Measurements from ENCODE around the gene DEXI.
"Not testable (repeated sequence)": the region's sequence is repeated elsewhere in the genome, so short reads cannot be mapped to it uniquely, and the experiment has no call there.

The DEXI gene

GRCh38 chr16:10968498-10968897 is 26.2 kb upstream of the DEXI start:
- no peak for DNase-seq

- DNase-seq = no peak
These were observed 25.7 kb upstream of the DEXI start for GRCh38 chr16:10967986-10968385.

DNA sequence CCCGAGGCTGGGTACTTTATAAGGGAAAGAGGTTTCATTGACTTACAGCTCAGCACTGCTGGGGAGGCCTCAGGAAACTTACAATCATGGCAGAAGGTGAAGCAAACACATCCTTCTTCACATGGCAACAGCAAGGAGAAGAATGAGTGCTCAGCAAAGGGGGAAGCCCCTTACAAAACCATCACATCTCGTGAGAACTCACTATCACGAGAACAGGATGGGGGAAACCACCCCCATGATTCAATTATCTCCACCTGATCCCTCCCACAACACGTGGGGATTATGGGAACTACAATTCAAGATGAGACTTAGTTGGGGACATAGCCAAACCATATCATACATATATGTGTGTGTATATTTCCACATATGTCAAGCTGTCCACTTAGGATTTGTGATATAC is 24.3 kb upstream of the DEXI start:
- not testable (repeated sequence) for DNase-seq

- no peak for DNase-seq
These were observed 23.9 kb upstream of the DEXI start for GRCh38 chr16:10966129-10966528.

GRCh38 chr16:10965440-10966061 is 23.3 kb upstream of the DEXI start:
- DNase-seq = no peak

DNA sequence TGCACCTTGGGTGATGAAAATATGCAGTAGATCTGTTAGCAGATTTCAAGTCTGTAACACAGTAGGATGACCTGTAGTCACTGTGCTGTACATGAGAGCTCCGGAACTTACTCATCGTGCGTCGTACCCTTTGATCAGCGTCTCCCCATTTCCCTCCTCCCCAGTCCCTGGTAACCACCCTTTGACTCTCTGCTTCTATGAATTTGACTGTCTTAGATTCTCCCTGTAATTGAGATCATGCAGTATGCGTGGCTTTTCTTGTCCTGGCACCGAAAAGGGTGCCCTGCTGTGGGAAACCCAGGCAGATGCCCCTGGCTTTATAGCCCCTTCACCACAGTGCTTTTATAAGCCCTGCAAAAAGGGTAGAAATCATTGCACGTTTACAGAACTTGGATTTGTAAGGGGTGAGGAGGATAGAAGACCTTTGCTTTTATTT is 22.6 kb upstream of the DEXI start:
- no peak for DNase-seq

DNA sequence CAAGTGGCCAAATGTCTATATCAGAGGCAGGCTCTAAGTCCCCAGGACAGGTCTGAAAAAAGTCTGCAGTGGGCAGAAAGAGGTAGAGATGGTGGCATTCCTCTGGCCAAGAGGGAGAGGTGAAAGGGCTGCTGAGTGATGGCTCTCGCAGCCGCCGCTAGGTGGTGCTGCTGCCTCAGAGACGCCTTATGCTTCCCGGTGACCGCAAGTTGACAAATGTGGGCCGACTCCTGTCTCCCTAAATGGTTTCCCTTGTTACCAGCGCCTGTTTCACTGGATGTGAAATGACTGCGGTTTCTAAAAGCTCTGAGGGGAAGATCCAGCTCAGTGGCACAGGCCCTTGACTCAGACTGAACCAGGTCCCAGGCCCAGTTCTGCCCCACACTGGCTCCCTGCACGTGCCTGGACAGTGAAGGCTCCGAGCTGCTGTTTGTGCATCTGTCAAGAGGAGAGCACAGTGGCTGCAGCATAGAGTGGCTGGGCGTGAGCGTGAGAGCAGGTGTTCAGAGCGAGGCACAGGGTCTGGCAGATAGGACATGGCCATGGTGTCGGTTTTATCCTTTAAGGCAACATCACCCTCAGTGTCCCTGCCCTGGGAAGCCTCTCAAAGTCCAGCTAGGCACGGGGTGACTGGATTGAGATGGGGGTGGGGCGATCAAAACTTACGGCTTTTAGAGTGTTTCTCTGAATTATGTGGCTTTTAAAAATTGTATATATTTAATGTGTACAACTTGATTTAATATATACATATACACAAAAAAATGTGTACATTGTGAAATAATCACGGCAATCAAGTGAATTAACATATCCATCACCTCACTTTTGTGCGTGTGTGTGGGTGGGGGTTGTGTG is 22.0 kb upstream of the DEXI start:
- DNase-seq = peak; percentile 38 to 79

DNA sequence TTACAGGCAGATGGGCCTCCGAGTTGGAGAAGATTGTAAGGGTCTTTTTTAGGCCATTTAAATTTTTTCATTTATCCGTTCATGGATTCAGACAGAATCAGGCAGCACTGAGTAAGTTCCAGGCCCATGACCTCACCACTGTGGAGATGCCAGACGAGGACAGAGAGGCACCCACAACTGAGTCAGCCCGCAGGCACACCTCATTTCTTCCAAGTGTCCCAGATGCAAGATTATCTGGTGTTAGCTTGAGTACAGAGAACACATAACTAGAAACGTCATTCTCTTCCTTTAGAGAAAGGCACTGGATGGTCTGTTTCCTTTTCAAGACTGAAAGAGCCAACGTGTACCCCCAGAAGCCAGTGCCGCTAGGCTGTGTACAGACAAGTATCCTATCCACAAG is 19.0 kb upstream of the DEXI start:
- DNase-seq = no peak

- DNase-seq = no peak
These were observed 16.9 kb upstream of the DEXI start for GRCh38 chr16:10959161-10959560.

DNA sequence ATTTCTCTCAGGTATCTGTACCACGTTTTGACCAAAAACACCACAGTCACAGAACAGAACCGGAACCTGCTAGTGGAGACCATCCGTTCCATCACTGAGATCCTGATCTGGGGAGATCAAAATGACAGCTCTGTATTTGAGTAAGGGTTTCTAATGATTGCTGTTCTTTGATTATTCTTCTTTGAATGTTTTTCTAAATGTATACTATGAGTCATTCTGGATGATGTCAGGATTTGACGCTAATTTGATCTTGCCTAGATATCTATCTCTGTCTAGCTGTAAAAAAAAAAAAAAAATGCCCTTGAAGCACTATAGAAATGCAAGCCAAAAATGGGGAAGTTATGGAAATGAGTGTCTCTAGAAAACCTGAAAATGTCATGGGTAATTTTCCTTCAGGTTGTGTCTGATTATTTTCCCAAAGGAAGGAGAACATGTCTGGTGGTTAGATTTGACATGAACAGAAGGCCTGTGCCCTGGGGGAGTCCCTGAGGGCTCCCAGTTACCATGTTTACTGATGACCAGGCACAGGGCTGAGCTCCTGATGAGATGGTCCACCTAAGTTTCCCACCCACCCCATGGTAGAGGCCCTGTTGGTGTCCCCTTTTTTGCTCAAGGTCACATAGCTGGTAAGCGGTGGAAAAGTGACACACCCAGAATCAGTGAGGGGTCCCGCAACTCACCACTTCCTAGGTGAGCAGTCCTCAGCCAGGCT is 15.7 kb upstream of the DEXI start:
- no peak for DNase-seq

DNA sequence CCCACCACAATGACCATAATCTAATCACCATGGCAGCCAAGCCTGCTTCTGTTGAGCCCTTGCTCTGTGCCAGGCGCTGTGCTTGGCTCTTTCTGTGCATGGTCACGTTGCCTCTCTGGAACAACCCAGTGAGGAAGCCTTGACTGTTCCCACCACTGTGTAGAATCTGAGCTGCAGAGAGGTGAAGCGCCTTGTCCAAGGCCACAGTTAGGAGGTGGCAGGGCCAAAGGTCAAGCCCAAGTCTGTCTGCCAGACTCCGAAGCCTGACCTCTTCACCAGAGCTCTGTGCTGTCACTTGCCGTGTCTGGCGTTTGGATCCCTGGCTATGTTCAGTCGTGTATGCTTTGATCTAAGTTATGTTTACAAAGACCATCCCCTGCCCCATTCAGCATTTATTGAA is 12.6 kb upstream of the DEXI start:
- no peak for DNase-seq

GRCh38 chr16:10951026-10951425 is 8.8 kb upstream of the DEXI start:
- no peak for DNase-seq

DNA sequence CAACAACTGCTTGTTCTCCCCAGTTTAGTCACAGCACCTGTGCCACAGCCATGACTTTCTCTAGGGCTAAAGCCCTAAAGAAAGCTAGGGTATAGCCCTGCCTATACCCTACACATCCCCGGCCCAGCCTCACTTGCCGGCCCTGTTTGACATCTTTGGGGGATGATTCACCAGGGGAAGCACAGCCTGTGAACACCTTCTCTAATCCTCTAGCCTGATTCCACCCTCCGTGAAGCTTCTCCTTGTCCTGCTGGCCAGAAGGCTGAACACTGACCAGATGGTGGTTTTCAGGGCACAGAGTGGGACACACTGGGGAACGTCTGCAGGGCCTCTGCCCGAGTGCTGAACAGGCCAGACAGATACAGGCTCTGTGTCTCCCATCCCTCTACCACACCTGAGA is 8.1 kb upstream of the DEXI start:
- no peak for DNase-seq

DNA sequence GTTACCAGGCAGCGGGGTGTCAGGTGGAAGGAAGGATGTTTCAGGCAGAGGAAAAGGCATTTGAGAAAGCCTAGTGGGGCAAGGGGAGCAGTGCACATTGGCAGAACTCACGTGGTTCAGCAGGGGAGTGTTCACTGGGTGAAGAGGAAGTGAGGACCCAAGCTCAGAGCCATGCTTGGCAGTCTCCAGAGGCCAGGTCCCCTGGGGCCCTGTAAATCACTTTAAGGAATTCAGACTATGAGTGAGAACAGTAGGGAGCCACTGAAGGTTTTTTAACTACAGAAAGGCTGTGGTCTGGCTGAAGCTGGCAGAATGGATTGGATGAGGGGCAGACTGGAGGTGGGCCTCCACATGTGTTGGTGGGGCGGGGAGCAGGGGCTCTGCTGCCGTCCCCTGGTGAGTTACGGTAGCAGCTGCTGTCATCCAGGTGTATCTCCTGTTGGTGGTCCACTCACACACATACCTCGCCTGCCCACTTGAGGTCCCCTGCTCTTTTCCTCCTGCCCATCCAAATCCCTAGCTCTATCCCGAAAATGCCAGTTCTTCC is 7.2 kb upstream of the DEXI start:
- no peak for DNase-seq

DNA sequence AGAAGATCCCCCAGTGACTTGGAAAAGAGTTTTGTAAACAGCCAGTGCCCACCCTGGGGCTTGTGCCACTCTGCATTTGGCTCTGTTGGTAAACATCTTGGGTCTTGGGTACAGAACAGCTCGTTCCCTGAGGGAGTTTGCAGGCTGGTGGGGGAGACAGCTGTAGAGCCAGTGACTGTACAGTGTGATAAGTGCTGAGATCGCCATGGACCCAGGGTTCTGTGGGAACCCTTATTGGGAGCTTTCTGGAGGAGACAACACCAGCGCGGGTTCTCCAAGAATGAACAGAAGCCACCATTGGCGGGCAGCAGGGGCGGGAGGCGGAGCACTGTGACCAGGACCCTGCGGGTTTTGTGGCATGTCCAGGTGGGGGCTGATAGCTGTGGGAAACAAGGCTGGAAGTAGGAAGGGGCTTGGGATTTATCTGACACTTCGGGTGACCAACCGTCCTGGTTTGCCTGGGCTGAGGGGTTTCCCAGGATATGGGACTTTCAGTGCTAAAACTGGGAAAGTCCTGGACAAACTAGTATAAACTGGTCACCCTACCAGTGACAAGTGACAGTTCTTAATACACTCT is 5.0 kb upstream of the DEXI start:
- no peak for DNase-seq

GRCh38 chr16:10946308-10946707 is 4.0 kb upstream of the DEXI start:
- no peak for DNase-seq

DNA sequence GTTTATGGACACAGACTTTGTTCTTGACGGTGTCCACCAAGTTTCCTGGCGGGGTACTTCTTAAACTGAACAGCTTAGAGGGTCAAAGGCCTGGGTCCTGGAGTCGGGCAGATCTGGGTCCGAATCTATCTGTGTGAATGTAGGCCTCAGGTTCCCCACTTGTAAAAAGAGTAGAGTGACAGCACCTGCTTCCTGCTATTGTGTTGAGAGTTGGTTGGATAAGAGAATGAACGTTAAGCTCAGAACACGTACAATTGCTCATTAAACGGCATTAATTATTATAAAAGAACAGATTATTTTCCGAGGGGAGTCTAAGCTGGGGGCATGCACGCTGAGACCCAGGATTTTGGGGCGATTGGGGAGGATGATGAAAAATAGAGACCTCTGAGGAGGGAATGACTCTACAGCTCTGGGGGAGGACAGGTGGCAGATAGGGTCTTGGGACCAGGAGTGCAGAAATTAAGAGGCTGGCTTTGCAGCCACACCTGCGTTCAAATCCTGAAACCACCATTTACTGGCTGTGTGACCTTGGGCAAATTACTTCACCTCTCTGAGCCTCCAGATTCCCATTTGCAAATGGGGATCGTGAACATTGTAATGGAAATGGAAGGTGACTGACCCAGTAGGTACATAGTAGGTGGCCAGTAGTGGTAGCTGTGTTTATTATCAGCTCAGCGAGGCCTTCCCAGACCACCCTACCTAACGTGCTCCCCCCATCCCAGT is 3.0 kb upstream of the DEXI start:
- DNase-seq = no peak

DNA sequence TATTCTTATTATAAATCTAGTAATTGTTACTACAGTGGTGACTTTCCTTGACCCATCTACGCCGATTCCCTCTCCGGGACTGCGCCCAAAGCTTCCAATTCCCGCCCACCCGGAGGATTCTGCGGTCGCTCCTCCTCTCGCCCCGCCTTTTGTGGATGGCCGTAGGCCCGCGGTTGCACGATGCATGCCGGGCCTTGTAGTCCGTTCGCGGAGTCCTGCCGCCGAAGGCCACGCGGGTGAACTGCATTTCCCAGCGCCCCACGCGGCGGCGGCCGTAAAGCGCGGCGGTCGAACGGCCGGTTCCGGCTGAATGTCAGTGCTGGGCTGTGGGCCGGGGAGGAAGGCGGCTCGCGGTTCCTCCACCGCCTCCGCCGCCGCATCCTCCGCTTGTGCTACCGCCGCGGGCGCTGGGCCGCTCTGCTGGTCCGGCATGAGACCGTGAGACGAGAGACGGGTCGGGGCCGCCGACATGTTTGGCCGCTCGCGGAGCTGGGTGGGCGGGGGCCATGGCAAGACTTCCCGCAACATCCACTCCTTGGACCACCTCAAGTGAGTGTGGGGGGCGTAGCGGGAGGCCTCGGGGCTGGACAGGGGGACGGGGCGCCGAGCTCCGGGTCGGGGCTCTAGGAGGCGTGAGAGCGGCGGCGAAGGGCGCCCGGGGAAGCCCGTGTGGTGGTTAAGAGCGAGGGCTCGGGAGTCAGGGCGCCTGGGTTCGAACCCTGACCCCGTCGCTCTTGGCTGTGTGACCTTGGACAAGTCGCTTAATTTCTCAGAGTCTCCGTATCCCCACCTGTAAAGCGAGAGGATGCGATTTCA is 2.2 kb upstream of the DEXI start, which contains the start of gene CLEC16A:
CLEC16A (plus strand) TSS at position 316 of the 816 bp plus-strand sequence; CDS start at position 470, 154 bp downstream.
- peak; percentile 72 to 97 for DNase-seq

GRCh38 chr16:10943064-10943353 is 741 bp upstream of the DEXI start:
- no peak for DNase-seq

- not testable (repeated sequence) for DNase-seq
These were observed 325 bp downstream of the DEXI start for GRCh38 chr16:10941935-10942351.

- no peak for DNase-seq
These were observed 938 bp downstream of the DEXI start for GRCh38 chr16:10941127-10941933.
